Stimulated activated CD4-positive, alpha-beta T cell treated with anti-CD3 and anti-CD28 coated beads, Interleukin-15, amount 100 ng/mL, for 48 hours (primary cell): ENCODE measurements around the gene RGS9.

ENCODE experiments used
- DNase-seq, 2 donors: peaks; one replicate each; pipeline ENCODE4 v3.0.0-alpha.2; 2020; ENCODE audit warnings: low read depth in 2 of 2

RGS9 gene

DNA sequence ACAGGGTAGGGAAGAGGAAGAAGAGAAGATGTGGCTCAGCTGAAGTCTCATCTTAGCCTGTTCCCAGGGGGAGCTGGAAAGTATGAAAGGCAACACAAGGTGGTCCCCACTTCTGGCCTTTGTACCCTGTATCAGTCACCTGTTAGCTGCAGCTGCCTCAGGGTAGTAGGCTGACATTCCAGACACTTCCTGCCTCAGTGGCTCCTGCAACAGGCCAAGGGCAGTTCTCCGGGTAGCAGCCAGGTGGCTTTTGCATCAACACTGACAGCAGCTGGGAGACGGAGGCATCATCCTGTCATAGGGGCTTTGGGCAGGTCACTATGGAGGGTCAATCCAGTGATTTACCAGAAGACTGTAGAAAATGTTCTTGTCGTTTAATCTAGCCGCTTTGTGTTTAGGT is 124.0 kb downstream of the RGS9 start:
- DNase-seq: no peak

DNA sequence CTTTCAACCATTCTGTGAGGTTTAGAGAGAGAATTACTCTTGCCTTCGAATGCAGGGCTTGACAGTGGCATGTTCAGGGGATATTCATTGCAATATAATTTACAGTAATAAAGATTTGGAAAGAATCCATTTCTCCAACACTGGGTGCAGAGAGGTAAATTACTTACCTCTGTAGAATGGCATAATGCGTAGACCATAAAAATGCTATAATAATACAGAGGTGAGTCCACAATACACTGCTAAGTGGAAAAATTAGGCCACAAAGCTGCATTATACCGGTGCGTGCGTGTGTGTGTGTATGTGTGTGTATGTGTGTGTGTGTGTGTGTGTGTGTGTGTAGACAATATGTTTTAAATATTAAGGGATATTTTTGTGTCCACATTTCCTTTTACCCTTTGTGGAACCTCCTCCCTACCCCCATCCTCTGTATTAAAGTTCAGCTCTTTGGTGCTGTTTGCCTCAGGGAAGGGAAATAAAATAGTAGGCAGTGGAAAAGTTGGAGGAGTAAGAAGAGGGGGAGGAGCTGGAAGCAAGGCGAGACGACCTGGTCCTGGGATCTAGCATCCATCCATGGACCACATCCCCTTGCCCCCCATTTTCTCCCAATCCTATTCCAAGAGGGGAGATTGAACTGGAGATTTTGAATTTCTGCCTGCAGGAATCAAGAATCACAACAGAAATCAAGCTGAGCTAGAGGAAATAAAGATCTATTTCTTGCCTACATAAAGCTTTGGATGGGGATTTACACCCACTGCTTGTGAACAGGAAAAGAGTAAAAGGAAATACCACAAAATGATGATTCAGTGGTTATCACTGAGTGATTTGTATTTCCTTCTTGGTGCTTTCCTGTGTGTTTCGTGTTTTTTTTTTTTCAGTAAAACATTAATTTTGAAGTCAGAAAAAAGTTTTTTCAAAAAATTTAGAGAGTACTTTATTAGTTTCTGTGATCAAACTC is 124.8 kb downstream of the RGS9 start:
- DNase-seq: no peak

DNA sequence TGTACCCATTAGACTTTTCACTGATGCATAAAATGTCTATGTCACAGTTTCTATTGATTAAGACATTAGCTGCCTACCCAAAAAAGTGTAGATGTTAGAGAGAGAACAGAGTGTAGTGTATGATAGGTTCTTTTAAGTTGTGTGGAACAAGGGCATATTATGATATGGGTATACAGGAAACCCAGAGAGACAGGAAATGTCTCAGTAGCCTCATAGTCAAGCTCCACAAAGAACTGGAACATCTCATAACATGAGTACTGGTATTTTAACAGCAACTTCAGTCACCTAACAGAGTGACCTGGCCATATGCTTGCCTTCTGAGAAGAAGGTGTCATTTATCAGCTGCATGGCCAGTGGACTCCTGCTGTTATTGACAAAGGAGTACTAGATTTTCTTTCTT is 128.1 kb downstream of the RGS9 start:
- DNase-seq: no peak

DNA sequence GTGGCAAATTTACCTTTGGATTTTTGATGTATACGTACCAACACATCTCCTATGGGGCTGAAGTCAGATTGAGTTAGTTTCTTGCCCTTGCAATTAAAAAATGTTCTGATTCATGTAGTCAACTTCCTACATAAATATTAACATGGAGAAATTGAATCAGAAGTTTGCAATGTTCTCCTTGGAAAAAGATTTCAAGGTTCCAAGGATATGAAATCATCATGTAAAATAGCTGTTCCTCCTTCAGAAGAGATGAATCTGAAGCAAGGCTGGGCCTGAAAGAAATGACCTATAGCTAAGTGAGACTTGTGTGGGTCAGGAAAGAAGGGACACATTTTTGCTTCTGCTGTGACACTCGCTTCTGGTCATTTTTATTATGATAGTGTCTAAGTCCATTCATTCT is 131.7 kb downstream of the RGS9 start:
- no peak for DNase-seq

DNA sequence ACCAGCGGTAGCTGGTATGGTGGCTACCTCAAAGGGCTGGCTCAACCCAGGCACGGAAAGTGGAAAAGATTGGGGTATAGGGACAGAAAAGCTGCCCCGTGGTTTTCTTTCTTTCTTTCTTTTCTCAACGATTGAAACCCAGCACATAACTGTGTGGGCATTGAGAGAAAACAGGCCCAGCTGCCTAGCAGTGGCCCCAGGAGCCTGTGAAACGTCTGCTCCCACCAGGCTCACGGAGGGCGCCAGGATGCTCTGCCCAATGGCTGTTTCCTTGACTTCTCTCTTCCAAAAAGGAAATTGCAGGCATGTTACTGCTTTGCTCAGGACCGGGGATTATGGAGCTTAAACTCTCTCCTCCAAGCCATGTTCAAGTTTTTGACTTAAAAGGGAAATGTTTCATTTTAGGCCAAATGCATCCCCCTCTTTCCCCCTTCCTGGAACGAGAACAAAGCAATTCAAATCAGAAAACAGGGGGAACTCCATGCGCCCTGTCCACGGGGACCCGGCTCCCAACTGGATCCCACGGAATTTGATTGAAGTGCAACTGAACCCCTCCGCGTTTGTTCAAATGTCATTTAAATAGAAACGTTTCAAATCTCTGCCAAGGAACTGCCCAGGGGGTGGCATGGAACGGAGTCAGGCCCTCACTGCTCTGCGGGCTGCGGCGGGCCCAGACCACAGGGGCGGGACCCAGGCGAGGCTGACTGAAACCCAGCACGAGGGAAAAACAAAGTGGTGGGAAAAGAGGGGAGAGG is 133.5 kb downstream of the RGS9 start:
- DNase-seq: no peak

DNA sequence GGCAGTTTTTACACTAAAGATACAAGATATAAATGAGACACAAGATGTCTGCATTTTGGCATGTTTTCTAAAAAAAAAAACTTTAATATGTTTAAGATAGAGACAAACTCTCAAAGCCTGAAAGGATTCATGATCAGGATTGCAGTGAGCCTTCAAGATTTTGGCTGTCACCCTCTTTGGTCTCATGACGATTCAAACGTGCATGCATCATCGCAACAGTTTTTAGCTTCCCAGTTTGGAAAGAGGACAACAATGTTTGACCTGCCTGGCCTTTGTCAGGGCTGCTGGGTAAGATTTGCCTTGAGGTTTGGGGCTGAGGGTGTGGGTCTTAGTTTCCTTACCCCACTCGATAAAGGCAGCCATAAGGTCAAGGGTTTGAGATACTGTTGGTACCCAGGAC is 134.1 kb downstream of the RGS9 start:
- no peak for DNase-seq
